HUES48 (cell line): ENCODE results near the gene LIPG.

Experiments
- H3K27ac ChIP-seq: one replicate; pipeline ENCODE4 v1.7.0; 2013; ENCODE audit warnings: low read depth, low read length, inconsistent platforms
- H3K27me3 ChIP-seq: 2 replicates; pipeline ENCODE4 v1.6.1; 2013; ENCODE audit warnings: mild to moderate bottlenecking, low read length; ENCODE audit not compliant: control insufficient read depth, insufficient read depth
- H3K36me3 ChIP-seq: 2 replicates; pipeline ENCODE4 v1.6.1; 2013; ENCODE audit warnings: low read length; ENCODE audit not compliant: control insufficient read depth, insufficient read depth
- H3K4me1 ChIP-seq: 2 replicates; pipeline ENCODE4 v1.6.1; 2013; ENCODE audit warnings: mild to moderate bottlenecking, low read length; ENCODE audit not compliant: control insufficient read depth, insufficient read depth
- H3K4me3 ChIP-seq: 2 replicates; pipeline ENCODE4 v1.5.1; 2013; ENCODE audit warnings: mild to moderate bottlenecking, low read depth, low read length
- H3K9ac ChIP-seq: 2 replicates; pipeline ENCODE4 v1.6.1; 2013; ENCODE audit warnings: mild to moderate bottlenecking, low read depth, low read length, moderate library complexity
- H3K9me3 ChIP-seq: 2 replicates; pipeline ENCODE4 v1.6.1; 2013; ENCODE audit warnings: low read length; ENCODE audit not compliant: control insufficient read depth, insufficient read depth

The LIPG gene

DNA sequence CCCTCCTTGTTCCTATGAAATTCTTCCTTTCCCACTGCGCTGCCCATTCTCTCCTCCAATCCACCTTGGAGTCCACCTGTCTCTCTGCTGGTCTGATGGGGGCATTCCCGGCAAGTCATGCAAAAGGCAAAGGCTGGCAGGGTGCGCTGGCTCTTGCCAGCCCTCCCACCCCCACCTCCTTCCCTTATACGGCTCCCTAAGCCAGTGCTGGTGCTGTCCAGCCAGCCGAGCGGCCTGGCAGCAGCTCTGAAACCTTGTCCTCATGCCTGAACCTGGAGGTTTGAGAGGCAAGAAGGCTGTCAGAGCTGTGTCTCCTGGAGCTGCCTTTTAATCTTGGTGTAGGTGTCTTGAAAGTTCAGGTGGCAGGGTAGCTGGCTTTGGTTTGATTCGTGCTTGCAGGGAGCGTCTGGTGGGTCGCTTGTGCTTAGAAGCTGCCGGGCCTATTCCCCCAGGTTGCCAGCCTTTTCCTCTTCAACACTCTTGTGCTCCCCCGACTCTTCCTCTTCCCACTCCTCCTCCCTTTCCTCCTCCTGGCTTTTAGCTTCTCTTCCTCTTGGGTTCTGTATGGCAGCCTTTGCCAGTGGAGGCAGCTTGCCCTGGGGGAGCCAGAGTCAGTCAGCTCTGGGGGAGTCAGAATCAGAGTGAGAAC is 748 bp downstream of the LIPG start:
- Histone ChIP-seq H3K9ac (no peak overlapping the region), H3K4me3 (peak overlapping the region; percentile 80), H3K27ac (no peak overlapping the region)

DNA sequence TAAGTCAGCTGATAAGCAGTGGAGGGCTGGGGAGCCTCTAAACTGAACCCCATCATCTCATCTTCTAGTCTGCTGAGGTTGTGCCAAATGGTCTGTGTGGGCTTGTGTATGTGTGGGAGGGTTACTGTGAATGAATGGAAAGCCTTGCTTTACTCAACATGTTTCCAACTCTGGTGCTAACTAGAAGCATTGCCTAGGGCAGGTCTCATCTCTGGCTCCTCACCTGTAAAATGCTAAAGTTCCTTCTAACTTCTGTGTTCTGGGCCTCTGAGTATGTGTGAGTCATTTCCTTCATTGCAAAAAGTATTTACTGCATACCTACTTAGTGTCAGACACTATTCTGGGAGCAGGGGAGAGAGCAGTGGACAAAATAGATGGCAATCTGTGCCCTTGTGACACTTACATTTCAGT is 1.3 kb downstream of the LIPG start:
- H3K36me3 ChIP-seq = peaks cover 14% of the 10 kb centered on the region; the same call in 1 of the 2 replicates
- H3K4me1 ChIP-seq = peaks cover 15% of the 10 kb centered on the region
- no peaks in the 10 kb centered on the region for H3K9me3 ChIP-seq
- H3K4me3 ChIP-seq = peak overlapping the region; percentile 80
- H3K27me3 ChIP-seq = peaks cover 49% of the 10 kb centered on the region
- no peak overlapping the region for H3K9ac ChIP-seq
- H3K27ac ChIP-seq = no peak overlapping the region

More for the DNA sequence above, 748 bp downstream of the LIPG start:
- Histone ChIP-seq H3K4me1 (peaks cover 15% of the 10 kb centered on the region), H3K36me3 (peaks cover 14% of the 10 kb centered on the region; the same call in 1 of the 2 replicates), H3K9me3 (no peaks in the 10 kb centered on the region), H3K27me3 (peaks cover 49% of the 10 kb centered on the region)

DNA sequence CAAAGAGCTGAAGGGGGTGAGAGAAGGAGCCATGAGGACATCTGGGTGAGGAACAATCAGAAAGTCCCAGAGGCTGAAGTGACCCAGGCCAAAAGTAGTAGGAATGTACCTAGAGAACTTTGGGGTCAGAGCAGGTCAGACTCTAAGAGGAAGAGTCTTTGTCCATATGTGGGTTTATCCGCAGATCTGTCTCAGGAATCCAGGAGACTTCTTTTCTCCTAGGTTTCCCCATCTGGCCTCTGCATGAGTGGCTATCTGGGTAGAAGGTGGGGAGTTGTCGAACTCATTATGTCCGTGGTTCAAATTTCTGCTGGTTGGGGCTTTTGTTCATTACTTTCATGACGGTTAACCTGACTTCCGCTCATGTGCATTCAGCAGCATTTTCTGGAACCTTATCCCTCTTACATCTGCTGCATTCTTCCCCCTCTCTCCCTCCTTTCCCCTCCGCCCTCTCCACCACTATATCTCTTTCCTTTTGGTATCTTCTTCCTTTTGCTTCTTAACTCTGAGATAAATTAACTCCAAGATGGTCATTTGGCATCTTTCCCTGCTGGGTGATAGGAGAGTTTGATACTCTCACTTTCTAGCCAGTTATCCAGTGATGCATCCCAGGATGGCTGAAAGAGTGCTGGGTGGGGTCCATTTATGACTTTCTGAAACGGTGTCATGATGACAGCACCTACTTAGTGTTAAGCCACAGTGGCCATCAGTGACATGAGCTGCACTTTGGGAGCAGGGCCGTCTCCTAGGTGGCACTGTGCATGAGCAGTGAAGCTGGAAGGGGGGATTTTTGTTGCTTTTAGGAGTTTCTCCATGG is 2.1 kb downstream of the LIPG start:
- H3K9ac ChIP-seq = no peak overlapping the region
- no peak overlapping the region for H3K27ac ChIP-seq
- H3K4me1 ChIP-seq = peaks cover 15% of the 10 kb centered on the region
- H3K9me3 ChIP-seq = no peaks in the 10 kb centered on the region
- peaks cover 18% of the 10 kb centered on the region; the same call in 1 of the 2 replicates for H3K36me3 ChIP-seq
- no peak overlapping the region for H3K4me3 ChIP-seq
- peaks cover 48% of the 10 kb centered on the region for H3K27me3 ChIP-seq

DNA sequence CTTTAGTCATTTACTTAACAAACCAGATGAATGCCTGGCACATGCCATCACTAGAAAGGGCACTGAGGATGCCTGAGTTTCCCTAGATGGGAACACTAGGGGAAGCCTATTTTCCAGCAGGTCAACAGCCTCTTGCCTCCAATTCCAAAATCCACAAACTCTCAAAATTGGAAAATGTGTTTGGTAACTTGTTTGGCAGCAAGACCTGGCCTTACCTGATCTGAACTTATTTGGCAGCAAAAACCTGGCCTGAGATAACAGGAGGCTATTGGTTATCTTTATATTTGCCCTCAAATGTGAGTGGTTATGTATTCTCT is 2.6 kb downstream of the LIPG start:
- no peaks in the 10 kb centered on the region for H3K9me3 ChIP-seq
- peaks cover 24% of the 10 kb centered on the region for H3K36me3 ChIP-seq
- peaks cover 42% of the 10 kb centered on the region for H3K27me3 ChIP-seq
- no peak overlapping the region for H3K27ac ChIP-seq
- peaks cover 15% of the 10 kb centered on the region for H3K4me1 ChIP-seq
- no peak overlapping the region for H3K9ac ChIP-seq
- H3K4me3 ChIP-seq = no peak overlapping the region

DNA sequence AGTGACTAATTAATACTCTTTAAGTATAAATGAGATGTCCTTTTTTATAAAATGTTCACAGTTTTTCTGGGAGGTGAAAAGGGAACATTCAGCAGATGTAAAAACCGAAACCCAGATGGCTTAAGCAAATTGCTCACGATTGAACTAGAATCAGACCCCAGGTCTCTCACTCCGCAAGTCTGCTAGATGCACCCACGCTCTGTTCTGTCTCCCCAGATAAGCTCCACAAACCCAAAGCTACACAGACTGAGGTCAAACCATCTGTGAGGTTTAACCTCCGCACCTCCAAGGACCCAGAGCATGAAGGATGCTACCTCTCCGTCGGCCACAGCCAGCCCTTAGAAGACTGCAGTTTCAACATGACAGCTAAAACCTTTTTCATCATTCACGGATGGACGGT is 3.2 kb downstream of the LIPG start:
- no peaks in the 10 kb centered on the region for H3K9me3 ChIP-seq
- peaks cover 29% of the 10 kb centered on the region for H3K36me3 ChIP-seq
- no peak overlapping the region for H3K4me3 ChIP-seq
- H3K27ac ChIP-seq = no peak overlapping the region
- H3K27me3 ChIP-seq = peaks cover 38% of the 10 kb centered on the region
- peaks cover 15% of the 10 kb centered on the region for H3K4me1 ChIP-seq
- H3K9ac ChIP-seq = no peak overlapping the region

DNA sequence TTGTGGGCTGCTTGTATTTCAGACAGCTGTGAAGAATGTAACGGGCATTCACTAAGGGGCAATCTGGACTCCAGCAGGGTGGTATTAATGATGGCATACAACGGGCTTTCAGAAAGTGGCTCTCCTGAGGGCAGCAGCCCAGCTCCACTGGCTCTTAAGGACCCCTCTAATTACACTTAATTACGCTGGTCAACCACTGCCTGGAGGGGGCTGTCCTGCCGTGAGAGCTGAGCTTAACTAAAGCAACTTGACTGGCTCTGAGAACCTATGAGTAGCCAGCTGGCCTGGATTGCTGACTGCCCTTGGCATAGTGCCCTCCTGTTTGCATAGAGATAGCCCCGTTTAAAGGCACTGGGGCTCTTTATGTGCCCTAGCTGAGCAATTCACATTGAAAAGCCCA is 3.8 kb downstream of the LIPG start:
- Histone ChIP-seq H3K4me3 (no peak overlapping the region), H3K4me1 (peaks cover 13% of the 10 kb centered on the region), H3K27me3 (peaks cover 33% of the 10 kb centered on the region), H3K9ac (no peak overlapping the region), H3K36me3 (peaks cover 29% of the 10 kb centered on the region), H3K27ac (no peak overlapping the region), H3K9me3 (no peaks in the 10 kb centered on the region)

DNA sequence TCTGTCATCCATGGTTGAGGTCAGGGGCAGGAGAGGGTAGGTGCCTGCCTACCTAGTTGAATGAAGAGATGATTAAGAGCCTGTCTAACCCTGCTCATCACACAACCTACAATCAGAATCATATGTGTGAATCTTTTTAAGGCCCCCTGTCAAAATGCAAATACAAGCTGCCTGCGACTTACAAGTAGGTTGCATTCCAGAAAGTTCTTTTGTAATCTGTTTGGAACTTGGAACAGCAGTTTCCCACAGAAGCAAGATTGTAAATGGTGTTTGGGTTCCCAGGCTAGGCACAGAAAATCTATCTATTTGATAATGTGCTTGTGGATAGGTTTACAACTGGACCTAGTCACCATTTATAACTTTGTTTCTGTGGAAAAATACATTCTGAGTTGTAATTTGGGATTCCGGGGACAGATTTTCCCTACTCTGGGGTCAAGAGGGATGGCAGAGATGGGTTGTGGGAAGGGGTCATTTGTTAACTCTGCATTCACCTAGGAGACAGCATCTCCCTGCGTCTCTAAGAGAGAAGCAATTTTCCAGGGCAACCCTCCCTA is 4.4 kb downstream of the LIPG start:
- no peak overlapping the region for H3K27ac ChIP-seq
- H3K4me1 ChIP-seq = peaks cover 13% of the 10 kb centered on the region
- H3K27me3 ChIP-seq = peaks cover 26% of the 10 kb centered on the region
- H3K36me3 ChIP-seq = peaks cover 36% of the 10 kb centered on the region
- H3K9ac ChIP-seq = no peak overlapping the region
- no peak overlapping the region for H3K4me3 ChIP-seq
- no peaks in the 10 kb centered on the region for H3K9me3 ChIP-seq

DNA sequence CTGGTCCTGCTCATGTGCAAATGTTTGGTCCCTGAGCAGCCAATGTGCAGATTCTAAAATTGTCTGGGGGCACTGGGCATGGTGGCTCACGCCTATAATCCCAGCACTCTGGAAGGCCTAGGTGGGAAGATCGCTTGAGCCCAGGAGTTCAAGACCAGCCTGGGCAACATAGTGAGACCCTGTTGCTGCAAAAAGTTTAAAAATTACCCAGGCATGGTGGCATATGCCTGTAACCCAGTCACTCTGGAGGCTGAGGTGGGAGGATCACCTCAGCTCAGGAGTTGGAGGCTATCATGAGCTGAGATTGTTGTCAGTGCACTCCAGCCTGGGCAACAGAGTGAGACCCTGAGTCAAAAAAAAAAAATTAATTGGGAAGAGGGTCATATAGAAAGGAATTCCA is 5.1 kb downstream of the LIPG start:
- H3K27me3 ChIP-seq = peaks cover 21% of the 10 kb centered on the region
- peaks cover 13% of the 10 kb centered on the region for H3K4me1 ChIP-seq
- no peaks in the 10 kb centered on the region for H3K9me3 ChIP-seq
- H3K4me3 ChIP-seq = no peak overlapping the region
- H3K36me3 ChIP-seq = peaks cover 39% of the 10 kb centered on the region
- no peak overlapping the region for H3K9ac ChIP-seq
- H3K27ac ChIP-seq = no peak overlapping the region

DNA sequence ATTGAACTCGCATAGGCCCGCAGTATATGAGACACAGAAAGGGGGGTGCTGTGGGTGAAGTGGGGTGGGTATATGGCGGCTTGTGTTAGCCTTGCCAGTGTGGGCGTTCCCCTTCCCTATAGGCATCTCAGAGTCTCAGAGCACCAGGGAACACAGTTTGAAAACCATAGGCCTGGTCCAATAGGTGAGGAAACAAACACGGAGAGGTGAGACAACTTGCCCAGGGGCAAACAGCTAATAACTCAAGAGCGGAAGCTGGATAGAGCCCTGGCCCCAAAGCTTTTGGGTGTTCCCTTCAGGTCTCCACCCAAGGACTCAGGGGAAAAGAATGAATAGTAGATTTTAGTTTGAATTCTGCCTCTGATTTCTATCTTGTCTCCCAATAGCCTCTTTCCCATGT is 7.9 kb downstream of the LIPG start:
- Histone ChIP-seq H3K27me3 (no peaks in the 10 kb centered on the region), H3K4me1 (no peaks in the 10 kb centered on the region), H3K9me3 (no peaks in the 10 kb centered on the region), H3K36me3 (peaks cover 39% of the 10 kb centered on the region), H3K9ac (no peak overlapping the region), H3K27ac (no peak overlapping the region), H3K4me3 (no peak overlapping the region)

DNA sequence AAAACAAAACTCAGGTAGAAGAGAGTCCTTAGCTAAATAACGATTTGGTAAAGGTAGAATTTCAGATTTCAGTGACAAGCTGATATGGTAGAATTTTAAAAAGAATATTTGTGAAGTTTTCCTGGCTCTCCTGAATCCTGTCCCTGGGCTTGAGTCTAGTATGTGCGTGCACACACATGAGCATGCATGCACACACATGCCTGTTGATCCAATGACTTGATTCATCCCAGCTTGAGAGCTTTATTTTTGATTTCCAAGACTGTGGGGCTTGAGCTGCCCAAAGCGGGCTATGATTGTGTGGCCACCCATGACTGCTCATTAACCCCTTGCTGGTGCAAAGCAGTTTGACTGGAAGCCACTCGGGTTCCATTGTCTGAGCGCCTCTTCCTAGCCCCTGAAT is 9.0 kb downstream of the LIPG start:
- no peak overlapping the region for H3K27ac ChIP-seq
- no peaks in the 10 kb centered on the region for H3K27me3 ChIP-seq
- H3K4me1 ChIP-seq = no peaks in the 10 kb centered on the region
- no peak overlapping the region for H3K4me3 ChIP-seq
- H3K9me3 ChIP-seq = no peaks in the 10 kb centered on the region
- peaks cover 45% of the 10 kb centered on the region for H3K36me3 ChIP-seq
- no peak overlapping the region for H3K9ac ChIP-seq
